ENCODE measurements around the gene BCL2L1.

GRCh38 chr20:31758521-31758920, 35.9 kb upstream of the BCL2L1 start:
- TF ChIP-seq CTCF (IDR thresholded peaks at IDR 0.05; ENCODE audit: poor library complexity, severe bottlenecking) (no peak), EP300 (conservative IDR thresholded peaks at IDR 0.05; ENCODE audit: poor library complexity, severe bottlenecking) (no peak), REST (IDR thresholded peaks at IDR 0.05; ENCODE audit: borderline replicate concordance) (no peak), RAD21 (conservative IDR thresholded peaks at IDR 0.05) (no peak), POLR2AphosphoS5 (IDR thresholded peaks at IDR 0.05) (no peak)
